ENCODE data around the gene IGF2BP3.

The IGF2BP3 gene

GRCh38 chr7:23350466-23350865 lies 119.8 kb downstream of the IGF2BP3 start:
- in situ Hi-C loops (cut with MboI; ENCODE audit: low pct_unique_long_range_greater_than_20kb, low sequenced_read_pairs): no loop called here
- no peak for DNase-seq

- in situ Hi-C loops (cut with MboI; ENCODE audit: low pct_unique_long_range_greater_than_20kb, low sequenced_read_pairs): no loop called here
- DNase-seq: no peak
Observed at GRCh38 chr7:23349484-23350157, 120.7 kb downstream of the IGF2BP3 start.

- in situ Hi-C loops (cut with MboI; ENCODE audit: low pct_unique_long_range_greater_than_20kb, low sequenced_read_pairs): no loop called here
- DNase-seq: peak; percentile 18
Observed at GRCh38 chr7:23347682-23348180, 122.6 kb downstream of the IGF2BP3 start.

- no peak for DNase-seq
Observed at GRCh38 chr7:23347033-23347681, 123.1 kb downstream of the IGF2BP3 start.

GRCh38 chr7:23346316-23346715 lies 124.0 kb downstream of the IGF2BP3 start:
- no peak for DNase-seq

More at GRCh38 chr7:23347033-23347681, 123.1 kb downstream of the IGF2BP3 start:
- in situ Hi-C loops (cut with MboI; ENCODE audit: low pct_unique_long_range_greater_than_20kb, low sequenced_read_pairs): no loop called here

GRCh38 chr7:23345601-23346000 lies 124.7 kb downstream of the IGF2BP3 start:
- DNase-seq: no peak
- in situ Hi-C loops (cut with MboI; ENCODE audit: low pct_unique_long_range_greater_than_20kb, low sequenced_read_pairs): no loop called here

More at GRCh38 chr7:23346316-23346715, 124.0 kb downstream of the IGF2BP3 start:
- in situ Hi-C loops (cut with MboI; ENCODE audit: low pct_unique_long_range_greater_than_20kb, low sequenced_read_pairs): no loop called here

GRCh38 chr7:23343806-23344475 lies 126.3 kb downstream of the IGF2BP3 start:
- no peak for DNase-seq
- in situ Hi-C loops (cut with MboI; ENCODE audit: low pct_unique_long_range_greater_than_20kb, low sequenced_read_pairs): no loop called here

GRCh38 chr7:23343102-23343501 lies 127.2 kb downstream of the IGF2BP3 start:
- in situ Hi-C loops (cut with MboI; ENCODE audit: low pct_unique_long_range_greater_than_20kb, low sequenced_read_pairs): no loop called here
- DNase-seq: no peak

GRCh38 chr7:23341846-23342598 lies 128.3 kb downstream of the IGF2BP3 start:
- DNase-seq: no peak
- in situ Hi-C loops (cut with MboI; ENCODE audit: low pct_unique_long_range_greater_than_20kb, low sequenced_read_pairs): no loop called here

GRCh38 chr7:23338863-23339262 lies 131.4 kb downstream of the IGF2BP3 start:
- DNase-seq: no peak
- in situ Hi-C loops (cut with MboI; ENCODE audit: low pct_unique_long_range_greater_than_20kb, low sequenced_read_pairs): no loop called here

- DNase-seq: no peak
- in situ Hi-C loops (cut with MboI; ENCODE audit: low pct_unique_long_range_greater_than_20kb, low sequenced_read_pairs): no loop called here
Observed at GRCh38 chr7:23338439-23338838, 131.9 kb downstream of the IGF2BP3 start.

GRCh38 chr7:23337374-23337773 lies 132.9 kb downstream of the IGF2BP3 start:
- DNase-seq: no peak
- in situ Hi-C loops (cut with MboI; ENCODE audit: low pct_unique_long_range_greater_than_20kb, low sequenced_read_pairs): no loop called here

GRCh38 chr7:23336799-23337283 lies 133.4 kb downstream of the IGF2BP3 start:
- in situ Hi-C loops (cut with MboI; ENCODE audit: low pct_unique_long_range_greater_than_20kb, low sequenced_read_pairs): no loop called here
- no peak for DNase-seq

GRCh38 chr7:23336086-23336485 lies 134.2 kb downstream of the IGF2BP3 start:
- in situ Hi-C loops (cut with MboI; ENCODE audit: low pct_unique_long_range_greater_than_20kb, low sequenced_read_pairs): no loop called here
- no peak for DNase-seq

GRCh38 chr7:23335621-23336020 lies 134.7 kb downstream of the IGF2BP3 start:
- in situ Hi-C loops (cut with MboI; ENCODE audit: low pct_unique_long_range_greater_than_20kb, low sequenced_read_pairs): no loop called here
- DNase-seq: no peak

- no peak for DNase-seq
- in situ Hi-C loops (cut with MboI; ENCODE audit: low pct_unique_long_range_greater_than_20kb, low sequenced_read_pairs): no loop called here
Observed at GRCh38 chr7:23335136-23335535, 135.2 kb downstream of the IGF2BP3 start.

- no peak for DNase-seq
- in situ Hi-C loops (cut with MboI; ENCODE audit: low pct_unique_long_range_greater_than_20kb, low sequenced_read_pairs): no loop called here
Observed at GRCh38 chr7:23334482-23335056, 135.7 kb downstream of the IGF2BP3 start.

GRCh38 chr7:23333671-23334246 lies 136.5 kb downstream of the IGF2BP3 start:
- DNase-seq: no peak
- in situ Hi-C loops (cut with MboI; ENCODE audit: low pct_unique_long_range_greater_than_20kb, low sequenced_read_pairs): no loop called here

All from KBM-7 (cell line).